ENCODE data around the gene PYGL. TPM values are rescaled to one million over a fixed set of nuclear protein-coding genes. Genes with fewer than 3 reads are reported as not detected.

Gene PYGL
- total RNA-seq, 2 donors from 2014 or later, result 15.4 to 23.6 TPM

DNA sequence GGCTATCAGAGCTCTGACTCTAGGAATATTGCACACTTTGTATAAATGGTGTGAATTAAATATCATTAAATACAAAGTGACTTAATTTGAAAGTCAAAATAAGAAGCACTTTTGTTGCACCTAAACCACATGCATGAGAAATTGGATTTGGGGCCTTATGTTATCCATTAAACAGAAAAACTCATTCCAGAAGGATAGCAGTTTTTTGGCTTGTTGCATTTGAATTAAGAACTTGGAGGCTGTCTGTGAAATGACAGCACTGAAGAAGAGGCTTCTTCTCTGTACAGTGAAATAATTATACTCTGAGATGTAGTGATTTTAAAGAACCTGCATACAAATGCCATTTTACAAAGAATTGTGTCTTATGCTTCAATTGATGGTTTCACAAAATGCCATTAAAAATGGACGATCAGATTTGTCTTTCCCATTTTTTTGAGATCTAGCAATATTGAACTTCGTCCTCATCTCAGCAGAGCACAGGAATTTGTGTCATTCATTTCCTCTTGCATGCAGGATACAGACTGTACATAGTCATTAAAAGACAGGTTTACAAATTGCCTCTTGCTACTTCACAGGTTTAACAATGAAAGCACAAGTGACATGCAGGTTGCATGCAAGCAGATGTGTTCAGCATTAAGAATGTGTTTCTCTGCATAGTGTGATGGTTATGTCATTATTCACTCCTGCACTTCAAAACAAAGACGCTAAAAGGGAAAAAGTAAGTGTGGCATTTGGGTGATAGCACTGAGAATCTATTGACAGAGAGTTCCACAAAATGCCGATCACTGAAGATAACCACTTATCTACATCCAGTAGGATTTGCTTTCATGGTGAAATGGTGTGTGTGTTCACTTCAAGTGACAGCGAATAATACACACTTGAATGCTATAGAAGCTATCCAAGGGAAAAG lies 35.9 kb upstream of the PYGL start:
- H3K27ac ChIP-seq, result no peak overlapping the region
- WGBS, result 63% methylated on average over 5 of the region's 5 CpGs
- TF ChIP-seq POLR2A (IDR thresholded peaks at IDR 0.05) (no peak), POLR2AphosphoS5 (IDR thresholded peaks at IDR 0.05) (no peak)
- TF ChIP-seq, protein P1, sequence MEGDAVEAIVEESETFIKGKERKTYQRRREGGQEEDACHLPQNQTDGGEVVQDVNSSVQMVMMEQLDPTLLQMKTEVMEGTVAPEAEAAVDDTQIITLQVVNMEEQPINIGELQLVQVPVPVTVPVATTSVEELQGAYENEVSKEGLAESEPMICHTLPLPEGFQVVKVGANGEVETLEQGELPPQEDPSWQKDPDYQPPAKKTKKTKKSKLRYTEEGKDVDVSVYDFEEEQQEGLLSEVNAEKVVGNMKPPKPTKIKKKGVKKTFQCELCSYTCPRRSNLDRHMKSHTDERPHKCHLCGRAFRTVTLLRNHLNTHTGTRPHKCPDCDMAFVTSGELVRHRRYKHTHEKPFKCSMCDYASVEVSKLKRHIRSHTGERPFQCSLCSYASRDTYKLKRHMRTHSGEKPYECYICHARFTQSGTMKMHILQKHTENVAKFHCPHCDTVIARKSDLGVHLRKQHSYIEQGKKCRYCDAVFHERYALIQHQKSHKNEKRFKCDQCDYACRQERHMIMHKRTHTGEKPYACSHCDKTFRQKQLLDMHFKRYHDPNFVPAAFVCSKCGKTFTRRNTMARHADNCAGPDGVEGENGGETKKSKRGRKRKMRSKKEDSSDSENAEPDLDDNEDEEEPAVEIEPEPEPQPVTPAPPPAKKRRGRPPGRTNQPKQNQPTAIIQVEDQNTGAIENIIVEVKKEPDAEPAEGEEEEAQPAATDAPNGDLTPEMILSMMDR (IDR thresholded peaks at IDR 0.05), result no peak
- no peaks in the 10 kb centered on the region for H3K27me3 ChIP-seq (replicated peaks; ENCODE audit: insufficient read depth)
- DNase-seq (ENCODE audit: low spot score), result no peak
- no peaks in the 10 kb centered on the region for H3K9me3 ChIP-seq
- H3K4me3 ChIP-seq, result no peak overlapping the region
- no peaks in the 10 kb centered on the region for H3K36me3 ChIP-seq
- intact Hi-C loops (cut with DNase I), result no loop called here
- no peaks in the 10 kb centered on the region for H3K4me1 ChIP-seq (replicated peaks)

DNA sequence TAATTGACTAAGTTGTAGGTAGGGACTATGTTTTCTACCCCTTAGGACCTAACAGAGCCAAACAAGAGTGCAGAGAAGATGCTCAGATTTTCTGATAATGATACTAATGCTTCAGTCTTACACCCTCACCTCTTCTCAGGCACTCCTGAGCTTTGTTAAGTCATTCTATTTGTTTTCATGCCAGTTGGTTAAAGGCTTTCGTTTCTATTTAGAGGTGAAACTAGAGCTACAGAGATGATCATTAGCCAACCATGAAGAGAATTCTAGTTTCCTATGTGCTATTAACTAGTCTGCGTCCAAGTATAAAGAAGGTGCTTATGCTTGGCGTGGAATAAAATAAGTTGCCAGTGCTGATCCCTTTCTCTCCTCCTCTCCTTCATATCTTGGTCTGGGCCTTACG lies 34.6 kb upstream of the PYGL start:
- H3K27me3 ChIP-seq (replicated peaks; ENCODE audit: insufficient read depth), result no peaks in the 10 kb centered on the region
- intact Hi-C loops (cut with DNase I), result no loop called here
- H3K4me1 ChIP-seq (replicated peaks), result no peaks in the 10 kb centered on the region
- no peak overlapping the region for H3K4me3 ChIP-seq
- no peaks in the 10 kb centered on the region for H3K36me3 ChIP-seq
- H3K9me3 ChIP-seq, result no peaks in the 10 kb centered on the region
- DNase-seq (ENCODE audit: low spot score), result no peak
- H3K27ac ChIP-seq, result no peak overlapping the region
- 84% methylated on average over 4 of the region's 4 CpGs for WGBS
- no peak for TF ChIP-seq POLR2A (IDR thresholded peaks at IDR 0.05)
- TF ChIP-seq, protein P1 (IDR thresholded peaks at IDR 0.05), result no peak

DNA sequence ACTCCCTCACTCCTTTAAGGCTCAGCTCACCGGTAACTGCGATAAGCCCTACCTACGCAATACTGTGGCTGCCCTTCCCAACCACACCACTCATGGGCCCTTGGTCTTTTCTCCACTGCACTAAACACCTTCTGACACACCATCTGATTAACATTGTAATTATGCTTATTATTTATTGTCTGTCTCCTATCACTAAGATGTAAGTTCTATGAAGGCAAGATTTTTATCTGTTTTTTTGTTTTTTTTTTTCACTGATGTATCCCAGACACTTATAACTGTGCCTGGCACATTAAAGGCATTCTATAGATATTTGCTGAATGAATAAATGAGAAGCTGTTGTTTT lies 34.2 kb upstream of the PYGL start:
- no peaks in the 10 kb centered on the region for H3K4me1 ChIP-seq (replicated peaks)
- intact Hi-C loops (cut with DNase I), result no loop called here
- TF ChIP-seq, protein P1 (IDR thresholded peaks at IDR 0.05), result no peak
- TF ChIP-seq POLR2A (IDR thresholded peaks at IDR 0.05) (no peak), POLR2AphosphoS5 (IDR thresholded peaks at IDR 0.05) (no peak)
- no peaks in the 10 kb centered on the region for H3K27me3 ChIP-seq (replicated peaks; ENCODE audit: insufficient read depth)
- no peaks in the 10 kb centered on the region for H3K9me3 ChIP-seq
- H3K4me3 ChIP-seq, result no peak overlapping the region
- no peaks in the 10 kb centered on the region for H3K36me3 ChIP-seq
- no peak for DNase-seq (ENCODE audit: low spot score)
- H3K27ac ChIP-seq, result no peak overlapping the region
- 84% methylated on average over 3 of the region's 3 CpGs for WGBS

DNA sequence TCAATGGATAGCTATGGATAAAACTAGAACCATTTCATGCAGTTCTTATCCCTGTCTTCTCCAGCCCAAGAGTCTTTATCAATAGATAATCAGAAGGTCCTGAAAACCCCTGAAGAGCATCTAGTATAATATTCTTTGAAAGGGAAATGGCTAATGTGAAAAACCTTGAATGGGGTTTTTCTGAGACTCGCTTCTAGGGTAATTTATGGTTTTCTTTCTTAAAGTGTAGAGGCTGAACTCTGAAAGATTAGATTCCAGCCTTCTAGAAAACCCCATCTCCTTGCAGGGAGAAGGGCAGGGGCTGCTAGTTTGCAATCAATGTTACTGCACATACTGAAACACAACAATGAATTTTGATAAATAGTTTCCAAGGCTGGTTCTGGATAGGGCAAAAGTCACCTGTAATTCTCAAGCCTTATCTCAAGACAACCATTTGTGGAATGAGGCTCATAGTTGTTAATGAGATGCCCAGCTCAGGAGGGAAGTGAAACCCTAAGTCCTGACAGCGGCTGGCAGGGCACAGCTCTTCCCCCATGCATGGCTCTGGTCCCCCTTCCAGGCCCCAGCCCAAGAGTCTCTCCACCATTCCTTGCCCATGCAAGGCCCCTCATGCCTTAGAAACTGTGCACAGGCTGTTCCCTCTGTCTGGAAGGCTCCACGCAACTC lies 33.7 kb upstream of the PYGL start:
- H3K9me3 ChIP-seq, result no peaks in the 10 kb centered on the region
- TF ChIP-seq, protein P1 (IDR thresholded peaks at IDR 0.05), result no peak
- no peak for TF ChIP-seq POLR2AphosphoS5 (IDR thresholded peaks at IDR 0.05)

More for the DNA sequence above, 33.7 kb upstream of the PYGL start:
- Histone ChIP-seq H3K27me3 (replicated peaks; ENCODE audit: insufficient read depth) (no peaks in the 10 kb centered on the region), H3K27ac (no peak overlapping the region), H3K36me3 (no peaks in the 10 kb centered on the region), H3K4me1 (replicated peaks) (no peaks in the 10 kb centered on the region), H3K4me3 (no peak overlapping the region)
- 98% methylated on average over 3 of the region's 3 CpGs for WGBS
- DNase-seq (ENCODE audit: low spot score), result no peak
- intact Hi-C loops (cut with DNase I), result no loop called here
